Panc1 (cell line): ENCODE data around the gene UBTD1. TPM values are rescaled to one million over a fixed set of nuclear protein-coding genes. Genes with fewer than 3 reads are reported as not detected.

Experiments
- ATAC-seq: fragments of 200-7000 bp; cut with Tn5 transposase; 2 replicates; pipeline ENCODE4 v1.9.1; 2020; ENCODE audit warnings: mild to moderate bottlenecking, moderate library complexity
- BruUV-seq: library from RNA; stranded (reverse); fragments of 400-500 nt; replicated peaks from 2 replicates; lab custom pipeline; 2021; lab: Mats Ljungman, UMichigan
- CTCF ChIA-PET: fragments of 300-600 bp; sonication (Branson Sonifier 250); formaldehyde crosslinking; loops from one replicate; lab custom pipeline; 2022; ENCODE audit warnings: antibody characterized with exemption; lab: Charles Lee
- POLR2A ChIA-PET: fragments of 300-600 bp; sonication (Branson Sonifier 250); formaldehyde crosslinking; loops from one replicate; lab custom pipeline; 2022; ENCODE audit warnings: antibody characterized with exemption; lab: Charles Lee
- DNase-seq: peaks from one replicate; pipeline ENCODE4 v3.0.0-alpha.2; 2010; ENCODE audit warnings: low read depth, low spot score
- H3K27ac ChIP-seq: 2 replicates; pipeline ENCODE4 v1.5.1; 2011; ENCODE audit warnings: mild to moderate bottlenecking, low read length, inconsistent platforms
- H3K27me3 ChIP-seq: fragments of 200-500 bp; sonication (Bioruptor generic); 2 replicates; pipeline ENCODE4 v1.6.0; 2014; ENCODE audit warnings: low read length, inconsistent platforms; ENCODE audit not compliant: control insufficient read depth, insufficient read depth
- H3K36me3 ChIP-seq: fragments of 200-500 bp; sonication (Bioruptor generic); 2 replicates; pipeline ENCODE4 v1.5.1; 2014; ENCODE audit warnings: inconsistent platforms, mild to moderate bottlenecking, low read length, moderate library complexity; ENCODE audit not compliant: control insufficient read depth, insufficient read depth
- H3K4me1 ChIP-seq: 2 replicates; pipeline ENCODE4 v1.5.1; 2011; ENCODE audit warnings: inconsistent platforms, mild to moderate bottlenecking, low read length, moderate library complexity; ENCODE audit not compliant: control insufficient read depth, insufficient read depth
- H3K4me3 ChIP-seq, 2 experiments: 2 replicates each; pipeline ENCODE4 v1.5.1; 2011 to 2012; ENCODE audit warnings: low read depth in 2 of 2, low read length in 2 of 2, mild to moderate bottlenecking in 2 of 2, inconsistent platforms in 1 of 2, moderate library complexity in 1 of 2
- H3K9me3 ChIP-seq: fragments of 200-500 bp; sonication (Bioruptor generic); 2 replicates; pipeline ENCODE4 v1.5.1; 2014; ENCODE audit warnings: low read depth, mild to moderate bottlenecking, inconsistent platforms, low read length, moderate library complexity; ENCODE audit not compliant: control insufficient read depth, insufficient read depth
- POLR2AphosphoS5 ChIP-seq: IDR thresholded peaks from 2 replicates; pipeline ENCODE4 v1.6.1; 2012; ENCODE audit warnings: mild to moderate bottlenecking, low read depth, low read length, moderate library complexity
- SIN3A ChIP-seq: IDR thresholded peaks from 2 replicates; pipeline ENCODE4 v1.6.1; 2012; ENCODE audit warnings: low read depth, mild to moderate bottlenecking, low read length, moderate library complexity, borderline replicate concordance; ENCODE audit not compliant: insufficient read depth
- TCF7L2 ChIP-seq: IDR thresholded peaks from 2 replicates; pipeline ENCODE4 v1.6.1; 2011; ENCODE audit warnings: mild to moderate bottlenecking, low read depth, low read length, inconsistent platforms
- in situ Hi-C: cut with HindIII; loops from 2 replicates; pipeline ENCODE4 v1.10.0; 2016; ENCODE audit warnings: low sequenced_read_pairs, low pct_unique_long_range_greater_than_20kb
- intact Hi-C: fragments of 100-400 bp; cut with micrococcal nuclease; formaldehyde crosslinking; loops from one replicate; pipeline ENCODE4 v1.10.0; 2022; ENCODE audit not compliant: unreplicated experiment
- total RNA-seq: library from RNA; stranded (reverse); gene quantifications from one replicate; pipeline ENCODE4 v1.2.1, GENCODE V29; 2021; ENCODE audit not compliant: unreplicated experiment
- TF ChIP-seq, protein P1 (sequence below): fragments of 450-650 bp; IDR thresholded peaks from 2 replicates; pipeline ENCODE4 v1.5.1; 2017; ENCODE audit warnings: mild to moderate bottlenecking
- TF ChIP-seq, protein P2 (sequence below), 2 experiments: IDR thresholded peaks; 2 replicates each; pipeline ENCODE4 v1.6.1; 2011 to 2012; ENCODE audit warnings: low read depth in 2 of 2, control low read depth in 1 of 2, low read length in 1 of 2, mild to moderate bottlenecking in 1 of 2, moderate library complexity in 1 of 2; ENCODE audit not compliant: insufficient read depth in 1 of 2

UBTD1 gene
- total RNA-seq, 1 experiment from 2014 or later: 55.6 TPM

DNA sequence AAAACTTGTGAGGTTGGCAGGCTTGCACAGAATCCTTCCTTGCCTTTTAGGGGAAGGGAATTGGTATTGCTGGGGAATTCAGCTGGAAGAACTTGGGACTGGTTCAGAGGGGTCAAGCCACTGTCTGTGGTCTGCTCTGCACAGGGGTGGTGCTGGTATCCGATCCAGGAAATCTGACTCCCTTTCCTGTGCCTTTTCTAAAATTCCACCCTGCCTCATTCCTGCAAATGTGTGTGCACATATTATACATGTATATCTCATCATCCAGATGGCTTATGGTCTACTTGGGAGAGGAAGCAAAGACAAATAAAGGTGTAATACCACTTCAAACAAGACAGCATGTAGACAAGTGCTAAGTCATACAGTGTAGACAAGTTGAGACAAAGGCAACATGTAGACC is 14.3 kb downstream of the UBTD1 start:
- intact Hi-C loops (no loop called here), in situ Hi-C loops (no loop called here)
- no peak for TF ChIP-seq SIN3A
- TF ChIP-seq, protein P1, sequence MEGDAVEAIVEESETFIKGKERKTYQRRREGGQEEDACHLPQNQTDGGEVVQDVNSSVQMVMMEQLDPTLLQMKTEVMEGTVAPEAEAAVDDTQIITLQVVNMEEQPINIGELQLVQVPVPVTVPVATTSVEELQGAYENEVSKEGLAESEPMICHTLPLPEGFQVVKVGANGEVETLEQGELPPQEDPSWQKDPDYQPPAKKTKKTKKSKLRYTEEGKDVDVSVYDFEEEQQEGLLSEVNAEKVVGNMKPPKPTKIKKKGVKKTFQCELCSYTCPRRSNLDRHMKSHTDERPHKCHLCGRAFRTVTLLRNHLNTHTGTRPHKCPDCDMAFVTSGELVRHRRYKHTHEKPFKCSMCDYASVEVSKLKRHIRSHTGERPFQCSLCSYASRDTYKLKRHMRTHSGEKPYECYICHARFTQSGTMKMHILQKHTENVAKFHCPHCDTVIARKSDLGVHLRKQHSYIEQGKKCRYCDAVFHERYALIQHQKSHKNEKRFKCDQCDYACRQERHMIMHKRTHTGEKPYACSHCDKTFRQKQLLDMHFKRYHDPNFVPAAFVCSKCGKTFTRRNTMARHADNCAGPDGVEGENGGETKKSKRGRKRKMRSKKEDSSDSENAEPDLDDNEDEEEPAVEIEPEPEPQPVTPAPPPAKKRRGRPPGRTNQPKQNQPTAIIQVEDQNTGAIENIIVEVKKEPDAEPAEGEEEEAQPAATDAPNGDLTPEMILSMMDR: no peak
- TF ChIP-seq POLR2AphosphoS5: no peak
- DNase-seq (no peak), ATAC-seq (no peak)
- BruUV-seq: no TSS peak
- no peak overlapping the region for H3K27ac ChIP-seq
- no peaks in the 10 kb centered on the region for H3K9me3 ChIP-seq
- H3K4me1 ChIP-seq: peaks cover 29% of the 10 kb centered on the region
- no peak overlapping the region for H3K4me3 ChIP-seq
- POLR2A ChIA-PET: no interaction called here
- H3K27me3 ChIP-seq: no peaks in the 10 kb centered on the region
- CTCF ChIA-PET: no interaction called here
- no peaks in the 10 kb centered on the region for H3K36me3 ChIP-seq

DNA sequence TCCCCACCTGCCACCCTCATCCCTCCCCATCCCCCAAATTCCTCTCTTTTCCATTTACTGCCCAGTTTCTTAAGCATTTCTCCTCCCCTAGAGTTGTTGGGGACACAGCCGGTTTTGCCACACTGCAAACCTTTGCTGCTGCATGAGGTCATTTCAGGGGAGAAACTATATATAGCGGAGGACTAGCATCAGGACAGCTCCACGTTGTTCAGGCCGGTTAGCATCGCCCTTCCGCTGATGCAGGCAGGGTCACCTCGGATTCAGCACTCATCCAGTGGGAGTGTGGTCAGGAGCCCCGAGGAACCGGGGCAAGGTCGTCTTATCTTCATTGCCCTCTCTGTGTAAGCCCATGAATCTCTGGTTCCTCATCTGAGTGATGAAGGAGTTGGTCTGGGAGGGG is 15.6 kb downstream of the UBTD1 start:
- ATAC-seq (no peak), DNase-seq (no peak)
- Histone ChIP-seq H3K27ac (no peak overlapping the region), H3K4me3 (no peak overlapping the region), H3K9me3 (no peaks in the 10 kb centered on the region), H3K36me3 (no peaks in the 10 kb centered on the region), H3K27me3 (no peaks in the 10 kb centered on the region), H3K4me1 (peaks cover 27% of the 10 kb centered on the region)
- ChIA-PET CTCF (interaction anchor here (2.0 kb wide), 1 partner anchor 20 kb away, joined by 4 read pairs; no protein-coding TSS in a partner anchor), POLR2A (no interaction called here)
- in situ Hi-C loops: no loop called here
- intact Hi-C loops: no loop called here
- TF ChIP-seq TCF7L2 (no peak), SIN3A (no peak), POLR2AphosphoS5 (no peak)
- TF ChIP-seq, protein P1: no peak
- TF ChIP-seq, protein P2, sequence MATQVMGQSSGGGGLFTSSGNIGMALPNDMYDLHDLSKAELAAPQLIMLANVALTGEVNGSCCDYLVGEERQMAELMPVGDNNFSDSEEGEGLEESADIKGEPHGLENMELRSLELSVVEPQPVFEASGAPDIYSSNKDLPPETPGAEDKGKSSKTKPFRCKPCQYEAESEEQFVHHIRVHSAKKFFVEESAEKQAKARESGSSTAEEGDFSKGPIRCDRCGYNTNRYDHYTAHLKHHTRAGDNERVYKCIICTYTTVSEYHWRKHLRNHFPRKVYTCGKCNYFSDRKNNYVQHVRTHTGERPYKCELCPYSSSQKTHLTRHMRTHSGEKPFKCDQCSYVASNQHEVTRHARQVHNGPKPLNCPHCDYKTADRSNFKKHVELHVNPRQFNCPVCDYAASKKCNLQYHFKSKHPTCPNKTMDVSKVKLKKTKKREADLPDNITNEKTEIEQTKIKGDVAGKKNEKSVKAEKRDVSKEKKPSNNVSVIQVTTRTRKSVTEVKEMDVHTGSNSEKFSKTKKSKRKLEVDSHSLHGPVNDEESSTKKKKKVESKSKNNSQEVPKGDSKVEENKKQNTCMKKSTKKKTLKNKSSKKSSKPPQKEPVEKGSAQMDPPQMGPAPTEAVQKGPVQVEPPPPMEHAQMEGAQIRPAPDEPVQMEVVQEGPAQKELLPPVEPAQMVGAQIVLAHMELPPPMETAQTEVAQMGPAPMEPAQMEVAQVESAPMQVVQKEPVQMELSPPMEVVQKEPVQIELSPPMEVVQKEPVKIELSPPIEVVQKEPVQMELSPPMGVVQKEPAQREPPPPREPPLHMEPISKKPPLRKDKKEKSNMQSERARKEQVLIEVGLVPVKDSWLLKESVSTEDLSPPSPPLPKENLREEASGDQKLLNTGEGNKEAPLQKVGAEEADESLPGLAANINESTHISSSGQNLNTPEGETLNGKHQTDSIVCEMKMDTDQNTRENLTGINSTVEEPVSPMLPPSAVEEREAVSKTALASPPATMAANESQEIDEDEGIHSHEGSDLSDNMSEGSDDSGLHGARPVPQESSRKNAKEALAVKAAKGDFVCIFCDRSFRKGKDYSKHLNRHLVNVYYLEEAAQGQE (IDR thresholded peaks at IDR 0.05; ENCODE audit: insufficient read depth in 1 of 2, low read depth in 2 of 2, low read length in 1 of 2): no peak
- no TSS peak for BruUV-seq
